ENCODE measurements around the gene KIF21A. TPM values are rescaled to one million over a fixed set of nuclear protein-coding genes. Genes with fewer than 3 reads are reported as not detected.

Gene KIF21A
- polyA plus RNA-seq, 4 donors, result 29.0 to 39.5 (median 34.2) TPM

GRCh38 chr12:39440781-39441180, 2.1 kb downstream of the KIF21A start:
- no peak for DNase-seq (ENCODE audit: low read depth in 4 of 4, low spot score in 2 of 4)

- no peak for DNase-seq (ENCODE audit: low read depth in 4 of 4, low spot score in 2 of 4)
Measured at GRCh38 chr12:39440101-39440500, 2.8 kb downstream of the KIF21A start.

GRCh38 chr12:39435531-39435930, 7.4 kb downstream of the KIF21A start:
- DNase-seq (ENCODE audit: low read depth in 4 of 4, low spot score in 2 of 4), result no peak

- DNase-seq (ENCODE audit: low read depth in 4 of 4, low spot score in 2 of 4), result no peak
Measured at GRCh38 chr12:39431797-39432196, 11.1 kb downstream of the KIF21A start.

GRCh38 chr12:39431002-39431796, 11.7 kb downstream of the KIF21A start:
- no peak for DNase-seq (ENCODE audit: low read depth in 4 of 4, low spot score in 2 of 4)

GRCh38 chr12:39429809-39430208, 13.1 kb downstream of the KIF21A start:
- no peak for DNase-seq (ENCODE audit: low read depth in 4 of 4, low spot score in 2 of 4)

GRCh38 chr12:39427360-39427808, 15.5 kb downstream of the KIF21A start:
- no peak for DNase-seq (ENCODE audit: low read depth in 4 of 4, low spot score in 2 of 4)

GRCh38 chr12:39426636-39427240, 16.2 kb downstream of the KIF21A start:
- DNase-seq (ENCODE audit: low read depth in 4 of 4, low spot score in 2 of 4), result no peak

- no peak for DNase-seq (ENCODE audit: low read depth in 4 of 4, low spot score in 2 of 4)
Measured at GRCh38 chr12:39420043-39420442, 22.9 kb downstream of the KIF21A start.

GRCh38 chr12:39419471-39419870, 23.4 kb downstream of the KIF21A start:
- no peak for DNase-seq (ENCODE audit: low read depth in 4 of 4, low spot score in 2 of 4)

- DNase-seq (ENCODE audit: low read depth in 4 of 4, low spot score in 2 of 4), result no peak
Measured at GRCh38 chr12:39417916-39418315, 25.0 kb downstream of the KIF21A start.

GRCh38 chr12:39413836-39414771, 28.8 kb downstream of the KIF21A start:
- no peak for DNase-seq (ENCODE audit: low read depth in 4 of 4, low spot score in 2 of 4)

GRCh38 chr12:39412210-39412609, 30.7 kb downstream of the KIF21A start:
- DNase-seq (ENCODE audit: low read depth in 4 of 4, low spot score in 2 of 4), result no peak

GRCh38 chr12:39406262-39406661, 36.7 kb downstream of the KIF21A start:
- DNase-seq (ENCODE audit: low read depth in 4 of 4, low spot score in 2 of 4), result no peak

GRCh38 chr12:39405580-39405979, 37.3 kb downstream of the KIF21A start:
- DNase-seq (ENCODE audit: low read depth in 4 of 4, low spot score in 2 of 4), result no peak

- DNase-seq (ENCODE audit: low read depth in 4 of 4, low spot score in 2 of 4), result no peak
Measured at GRCh38 chr12:39404000-39404399, 38.9 kb downstream of the KIF21A start.

- no peak for DNase-seq (ENCODE audit: low read depth in 4 of 4, low spot score in 2 of 4)
Measured at GRCh38 chr12:39403376-39403775, 39.5 kb downstream of the KIF21A start.

GRCh38 chr12:39402922-39403321, 40.0 kb downstream of the KIF21A start:
- DNase-seq (ENCODE audit: low read depth in 4 of 4, low spot score in 2 of 4), result no peak

GRCh38 chr12:39401459-39401858, 41.5 kb downstream of the KIF21A start:
- no peak for DNase-seq (ENCODE audit: low read depth in 4 of 4, low spot score in 2 of 4)

- DNase-seq (ENCODE audit: low read depth in 4 of 4, low spot score in 2 of 4), result no peak
Measured at GRCh38 chr12:39395866-39396265, 47.1 kb downstream of the KIF21A start.

GRCh38 chr12:39393890-39394289, 49.0 kb downstream of the KIF21A start:
- no peak for DNase-seq (ENCODE audit: low read depth in 4 of 4, low spot score in 2 of 4)

Data from left renal cortex interstitium (tissue), 4 donors.